ENCODE results near the gene SIRT3.

Gene SIRT3

GRCh38 chr11:235609-235996, 539 bp downstream of the SIRT3 start:
- no peaks in the 10 kb centered on the region for H3K36me3 ChIP-seq (ENCODE audit: insufficient read depth, low read length)
- H2AFZ ChIP-seq (ENCODE audit: low read length) = peak overlapping the region; percentile 95
- peaks cover 4% of the 10 kb centered on the region for H3F3A ChIP-seq (ENCODE audit: low read depth)
- H3K79me2 ChIP-seq (ENCODE audit: insufficient read depth, low read length) = peaks cover 46% of the 10 kb centered on the region
- peaks cover 28% of the 10 kb centered on the region for H3K4me1 ChIP-seq (ENCODE audit: insufficient read depth, low read length, poor library complexity, severe bottlenecking)
- peaks cover 20% of the 10 kb centered on the region for H4K20me1 ChIP-seq (ENCODE audit: insufficient read depth, low read length, poor library complexity, severe bottlenecking)
- H3K4me2 ChIP-seq (ENCODE audit: low read depth, low read length, poor library complexity, severe bottlenecking) = peak overlapping the region; percentile 91
- peak overlapping the region; percentile 91 for H3K4me3 ChIP-seq (ENCODE audit: low read length, poor library complexity, severe bottlenecking)
- TF ChIP-seq, protein P1, sequence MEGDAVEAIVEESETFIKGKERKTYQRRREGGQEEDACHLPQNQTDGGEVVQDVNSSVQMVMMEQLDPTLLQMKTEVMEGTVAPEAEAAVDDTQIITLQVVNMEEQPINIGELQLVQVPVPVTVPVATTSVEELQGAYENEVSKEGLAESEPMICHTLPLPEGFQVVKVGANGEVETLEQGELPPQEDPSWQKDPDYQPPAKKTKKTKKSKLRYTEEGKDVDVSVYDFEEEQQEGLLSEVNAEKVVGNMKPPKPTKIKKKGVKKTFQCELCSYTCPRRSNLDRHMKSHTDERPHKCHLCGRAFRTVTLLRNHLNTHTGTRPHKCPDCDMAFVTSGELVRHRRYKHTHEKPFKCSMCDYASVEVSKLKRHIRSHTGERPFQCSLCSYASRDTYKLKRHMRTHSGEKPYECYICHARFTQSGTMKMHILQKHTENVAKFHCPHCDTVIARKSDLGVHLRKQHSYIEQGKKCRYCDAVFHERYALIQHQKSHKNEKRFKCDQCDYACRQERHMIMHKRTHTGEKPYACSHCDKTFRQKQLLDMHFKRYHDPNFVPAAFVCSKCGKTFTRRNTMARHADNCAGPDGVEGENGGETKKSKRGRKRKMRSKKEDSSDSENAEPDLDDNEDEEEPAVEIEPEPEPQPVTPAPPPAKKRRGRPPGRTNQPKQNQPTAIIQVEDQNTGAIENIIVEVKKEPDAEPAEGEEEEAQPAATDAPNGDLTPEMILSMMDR (conservative IDR thresholded peaks at IDR 0.05; ENCODE audit: low read length) = no peak
- TF ChIP-seq EZH2phosphoT487 (IDR thresholded peaks at IDR 0.05; ENCODE audit: borderline replicate concordance) = no peak
- H3K9ac ChIP-seq (ENCODE audit: low read depth, low read length, poor library complexity, severe bottlenecking) = peak overlapping the region; percentile 93
- no peaks in the 10 kb centered on the region for H3K27me3 ChIP-seq (ENCODE audit: insufficient read depth, low read length, poor library complexity, severe bottlenecking)
- H3K9me2 ChIP-seq (replicated peaks; ENCODE audit: low read depth, low read length) = no peaks in the 10 kb centered on the region
- no peaks in the 10 kb centered on the region for H3K9me3 ChIP-seq (ENCODE audit: insufficient read depth, low read depth, low read length)

DNA sequence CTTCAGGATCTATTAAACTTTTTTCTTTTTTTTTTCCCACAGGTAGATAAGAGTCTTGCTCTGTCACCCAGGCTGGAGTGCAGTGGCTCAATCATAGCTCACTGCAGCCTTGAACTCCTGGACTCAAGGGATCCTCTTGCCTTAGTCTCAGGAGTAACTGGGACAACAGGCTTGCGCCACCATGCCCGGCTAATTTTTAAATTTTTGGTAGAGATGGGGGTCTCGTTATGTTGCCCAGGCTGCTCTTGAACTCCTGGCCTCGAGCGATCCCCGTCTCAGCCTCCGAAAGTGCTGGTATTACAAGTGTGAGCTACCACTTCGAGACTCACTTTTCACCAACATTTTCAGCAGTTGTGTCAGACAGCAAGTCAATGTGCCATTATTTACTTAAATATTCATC, 962 bp downstream of the SIRT3 start:
- Histone ChIP-seq H3K4me1 (ENCODE audit: insufficient read depth, low read length, poor library complexity, severe bottlenecking) (peaks cover 28% of the 10 kb centered on the region), H2AFZ (ENCODE audit: low read length) (no peak overlapping the region), H3K27me3 (ENCODE audit: insufficient read depth, low read length, poor library complexity, severe bottlenecking) (no peaks in the 10 kb centered on the region), H3K4me2 (ENCODE audit: low read depth, low read length, poor library complexity, severe bottlenecking) (peak overlapping the region; percentile 91), H4K20me1 (ENCODE audit: insufficient read depth, low read length, poor library complexity, severe bottlenecking) (peaks cover 20% of the 10 kb centered on the region), H3K79me2 (ENCODE audit: insufficient read depth, low read length) (peaks cover 42% of the 10 kb centered on the region), H3K9ac (ENCODE audit: low read depth, low read length, poor library complexity, severe bottlenecking) (peak overlapping the region; percentile 93), H3K9me2 (replicated peaks; ENCODE audit: low read depth, low read length) (no peaks in the 10 kb centered on the region), H3K4me3 (ENCODE audit: low read length, poor library complexity, severe bottlenecking) (peak overlapping the region; percentile 91), H3K9me3 (ENCODE audit: insufficient read depth, low read depth, low read length) (no peaks in the 10 kb centered on the region), H3K36me3 (ENCODE audit: insufficient read depth, low read length) (no peaks in the 10 kb centered on the region), H3F3A (ENCODE audit: low read depth) (peaks cover 4% of the 10 kb centered on the region)
- no peak for TF ChIP-seq EZH2phosphoT487 (IDR thresholded peaks at IDR 0.05; ENCODE audit: borderline replicate concordance)
- TF ChIP-seq, protein P1 (conservative IDR thresholded peaks at IDR 0.05; ENCODE audit: low read length) = no peak

- Histone ChIP-seq H3K9me2 (replicated peaks; ENCODE audit: low read depth, low read length) (no peaks in the 10 kb centered on the region), H3K4me3 (ENCODE audit: low read length, poor library complexity, severe bottlenecking) (no peak overlapping the region), H3K4me1 (ENCODE audit: insufficient read depth, low read length, poor library complexity, severe bottlenecking) (peaks cover 15% of the 10 kb centered on the region), H3K4me2 (ENCODE audit: low read depth, low read length, poor library complexity, severe bottlenecking) (no peak overlapping the region), H3K36me3 (ENCODE audit: insufficient read depth, low read length) (no peaks in the 10 kb centered on the region), H3K79me2 (ENCODE audit: insufficient read depth, low read length) (peaks cover 21% of the 10 kb centered on the region), H3K9me3 (ENCODE audit: insufficient read depth, low read depth, low read length) (no peaks in the 10 kb centered on the region), H3K9ac (ENCODE audit: low read depth, low read length, poor library complexity, severe bottlenecking) (no peak overlapping the region), H2AFZ (ENCODE audit: low read length) (no peak overlapping the region), H3K27me3 (ENCODE audit: insufficient read depth, low read length, poor library complexity, severe bottlenecking) (no peaks in the 10 kb centered on the region), H4K20me1 (ENCODE audit: insufficient read depth, low read length, poor library complexity, severe bottlenecking) (peaks cover 10% of the 10 kb centered on the region), H3F3A (ENCODE audit: low read depth) (peaks cover 4% of the 10 kb centered on the region)
- TF ChIP-seq, protein P1 (conservative IDR thresholded peaks at IDR 0.05; ENCODE audit: low read length) = no peak
- no peak for TF ChIP-seq EZH2phosphoT487 (IDR thresholded peaks at IDR 0.05; ENCODE audit: borderline replicate concordance)
Measured at GRCh38 chr11:232783-233565, 3.2 kb downstream of the SIRT3 start.

Data from Loucy (cell line).